Measurements from ENCODE around the gene SAMD8. TPM values are rescaled to one million over a fixed set of nuclear protein-coding genes. Genes with fewer than 3 reads are reported as not detected.
"Not testable (repeated sequence)": the region's sequence is repeated elsewhere in the genome, so short reads cannot be mapped to it uniquely, and the experiment has no call there.

SAMD8 gene
- total RNA-seq, 1 donor from 2014 or later = 10.3 TPM

DNA sequence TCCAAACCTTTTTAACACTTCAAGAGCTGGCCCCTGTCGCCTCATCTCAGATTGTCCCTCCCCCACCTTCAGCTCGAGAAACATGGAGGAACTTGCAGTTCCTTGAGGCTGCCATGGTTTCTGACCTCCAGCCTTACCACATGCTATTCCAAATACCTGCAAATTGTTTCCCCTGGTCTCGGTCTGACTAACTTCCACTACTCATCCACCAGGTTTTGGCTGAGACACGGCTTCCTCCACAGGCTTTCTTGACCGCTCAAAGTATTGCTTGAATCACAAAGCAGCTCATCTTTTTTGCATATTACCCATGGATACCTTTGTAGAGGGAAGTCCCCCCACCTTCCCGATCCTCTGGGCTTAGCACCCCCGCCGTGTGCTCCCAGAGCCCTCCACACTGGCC, 5.2 kb upstream of the SAMD8 start:
- intact Hi-C loops (cut with micrococcal nuclease) = no loop called here

DNA sequence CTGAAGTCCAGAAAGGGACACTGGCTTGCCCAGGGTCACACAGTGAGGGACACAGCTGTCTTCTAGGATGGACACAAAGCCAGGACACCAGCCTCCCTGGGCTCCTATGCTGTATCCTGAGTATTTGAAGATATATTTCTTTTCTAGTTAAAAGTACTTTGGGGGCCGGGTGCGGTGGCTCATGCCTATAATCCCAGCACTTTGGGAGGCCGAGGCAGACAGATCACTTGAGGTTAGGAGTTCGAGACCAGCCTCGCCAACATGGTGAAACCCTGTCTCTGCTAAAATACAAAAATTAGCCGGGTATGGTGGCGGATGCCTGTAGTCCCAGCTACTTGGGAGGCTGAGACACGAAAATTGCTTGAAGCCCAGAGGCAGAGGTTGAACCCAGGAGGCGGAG, 4.6 kb upstream of the SAMD8 start:
- intact Hi-C loops (cut with micrococcal nuclease) = not testable (repeated sequence)

DNA sequence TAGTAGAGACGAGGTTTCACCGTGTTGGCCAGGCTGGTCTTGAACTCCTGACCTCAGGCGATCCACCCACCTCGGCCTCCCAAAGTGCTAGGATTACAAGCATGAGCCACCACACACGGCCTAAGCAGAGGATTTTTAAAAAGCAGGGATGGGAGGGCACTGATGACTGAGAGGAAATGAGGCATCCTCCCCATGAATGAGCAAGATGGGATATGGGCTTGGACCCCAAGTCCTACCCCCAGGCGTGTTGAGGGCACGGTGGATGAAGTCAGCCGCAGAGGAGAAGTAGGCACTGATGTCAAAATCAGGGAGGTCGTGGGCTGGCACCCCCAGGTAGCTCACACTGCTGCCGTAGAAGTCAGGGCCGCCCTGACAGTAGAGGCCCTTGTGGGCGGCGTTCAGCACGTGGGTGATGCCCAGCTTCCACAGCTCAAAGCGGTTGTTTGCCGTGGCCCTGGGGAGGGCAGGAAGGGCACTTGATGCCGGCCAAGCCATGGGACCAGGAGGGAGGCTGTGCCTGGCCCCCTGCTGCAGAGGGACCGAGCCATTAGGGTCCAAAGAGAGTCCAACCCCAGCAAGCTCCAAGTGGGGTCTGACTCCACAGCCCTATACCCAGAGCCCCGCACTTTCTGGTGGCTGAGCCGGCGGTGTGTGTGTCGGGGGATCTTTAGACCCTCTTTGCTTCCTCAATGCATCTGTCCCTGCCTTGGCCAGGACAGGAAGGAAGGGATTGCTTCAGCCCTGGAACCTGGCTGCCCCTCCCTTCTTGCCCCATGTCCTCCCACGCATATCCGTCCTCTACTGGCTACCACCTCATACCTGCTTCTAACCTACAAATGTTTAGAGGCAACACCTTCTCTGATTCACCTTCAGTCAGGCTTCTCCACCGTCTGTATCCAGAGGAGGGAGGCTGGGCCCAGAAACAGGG, 3.4 kb upstream of the SAMD8 start:
- intact Hi-C loops (cut with micrococcal nuclease) = no loop called here

DNA sequence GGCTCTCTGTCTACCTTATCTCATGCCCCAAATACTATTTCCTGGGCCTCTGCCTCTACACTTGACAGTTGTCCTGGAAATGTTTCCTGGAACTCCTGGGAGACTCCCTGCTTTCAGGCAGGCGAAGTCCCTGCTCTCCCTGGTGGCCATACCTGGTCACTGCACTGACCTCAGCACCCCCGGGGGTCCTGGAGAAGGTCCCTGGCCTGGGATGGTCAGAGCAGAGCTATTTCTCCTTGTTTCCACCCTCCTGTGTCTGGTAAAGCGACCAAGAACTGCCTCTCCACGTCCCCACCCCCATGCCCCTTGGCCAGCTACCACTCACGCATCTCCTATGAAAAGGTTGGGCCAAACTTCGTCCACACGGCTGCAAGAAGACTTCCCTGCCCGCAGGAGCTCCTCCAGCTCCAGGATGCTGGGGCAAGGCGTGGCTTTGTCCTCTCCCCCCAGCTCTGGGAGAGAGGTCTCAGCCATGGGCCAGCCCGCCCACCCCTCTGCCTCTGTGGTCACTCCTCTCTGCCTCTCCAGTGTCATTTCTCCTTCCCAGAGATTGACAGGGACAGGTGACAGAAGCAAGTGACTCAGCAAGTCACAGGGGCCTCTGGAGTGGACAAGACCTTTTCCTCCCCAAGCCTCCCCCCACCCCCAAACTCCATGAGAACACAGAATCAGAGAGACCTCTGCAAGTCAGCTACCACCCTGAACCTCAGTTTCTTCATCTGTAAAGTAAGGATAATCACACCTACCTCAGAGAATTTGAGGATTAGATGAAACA, 2.6 kb upstream of the SAMD8 start:
- intact Hi-C loops (cut with micrococcal nuclease) = no loop called here

DNA sequence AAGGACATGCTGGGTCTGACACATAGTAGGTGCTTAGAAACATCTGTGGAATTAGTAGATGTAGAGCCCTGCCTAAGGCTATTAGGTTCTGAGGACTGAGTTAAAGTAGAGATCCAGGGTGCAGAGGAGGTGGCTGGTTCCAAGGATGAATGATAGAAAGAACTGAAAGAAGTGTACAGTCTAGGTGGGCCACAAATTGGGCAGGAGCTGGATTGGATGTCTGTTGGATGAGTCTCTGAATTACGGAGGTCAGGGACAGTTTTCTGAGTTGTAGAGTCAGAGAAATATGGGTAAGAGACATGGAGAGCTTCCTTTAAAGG, 2.0 kb upstream of the SAMD8 start:
- intact Hi-C loops (cut with micrococcal nuclease) = no loop called here

DNA sequence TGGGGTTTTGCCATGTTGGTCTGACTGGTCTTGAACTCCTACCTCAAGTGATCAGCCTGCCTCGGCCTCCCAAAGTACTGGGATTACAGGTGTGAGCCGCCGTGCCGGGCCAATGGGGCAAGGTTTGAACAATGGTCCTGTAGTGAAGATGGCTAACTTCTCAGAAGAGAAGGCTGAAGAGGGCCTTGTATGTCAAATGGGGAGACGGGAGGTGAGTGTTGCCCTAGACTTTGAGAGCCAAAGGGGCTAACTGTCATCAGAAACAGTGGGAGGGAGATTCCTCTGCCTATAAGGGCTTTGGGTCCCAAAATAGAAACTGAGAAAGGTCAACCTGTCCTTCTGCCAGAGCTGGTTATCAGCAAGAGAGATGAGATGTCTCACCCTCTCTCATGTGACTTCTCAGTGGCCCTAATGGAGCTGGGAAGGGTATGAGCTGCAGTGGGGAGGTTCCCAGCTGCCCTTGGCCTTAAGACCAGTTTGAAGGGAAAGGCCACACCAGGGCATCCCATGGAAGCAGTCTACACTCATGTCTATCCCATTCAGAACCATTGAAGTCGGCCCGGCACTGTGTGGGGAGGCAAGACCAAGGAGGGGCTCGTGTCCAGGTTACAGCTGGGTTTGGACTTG, 1.3 kb upstream of the SAMD8 start:
- intact Hi-C loops (cut with micrococcal nuclease) = loop anchor here (2.0 to 5.0 kb wide), 2 partner anchors 523 to 959 kb away; partner anchors contain the start of genes ADK and AP3M1

DNA sequence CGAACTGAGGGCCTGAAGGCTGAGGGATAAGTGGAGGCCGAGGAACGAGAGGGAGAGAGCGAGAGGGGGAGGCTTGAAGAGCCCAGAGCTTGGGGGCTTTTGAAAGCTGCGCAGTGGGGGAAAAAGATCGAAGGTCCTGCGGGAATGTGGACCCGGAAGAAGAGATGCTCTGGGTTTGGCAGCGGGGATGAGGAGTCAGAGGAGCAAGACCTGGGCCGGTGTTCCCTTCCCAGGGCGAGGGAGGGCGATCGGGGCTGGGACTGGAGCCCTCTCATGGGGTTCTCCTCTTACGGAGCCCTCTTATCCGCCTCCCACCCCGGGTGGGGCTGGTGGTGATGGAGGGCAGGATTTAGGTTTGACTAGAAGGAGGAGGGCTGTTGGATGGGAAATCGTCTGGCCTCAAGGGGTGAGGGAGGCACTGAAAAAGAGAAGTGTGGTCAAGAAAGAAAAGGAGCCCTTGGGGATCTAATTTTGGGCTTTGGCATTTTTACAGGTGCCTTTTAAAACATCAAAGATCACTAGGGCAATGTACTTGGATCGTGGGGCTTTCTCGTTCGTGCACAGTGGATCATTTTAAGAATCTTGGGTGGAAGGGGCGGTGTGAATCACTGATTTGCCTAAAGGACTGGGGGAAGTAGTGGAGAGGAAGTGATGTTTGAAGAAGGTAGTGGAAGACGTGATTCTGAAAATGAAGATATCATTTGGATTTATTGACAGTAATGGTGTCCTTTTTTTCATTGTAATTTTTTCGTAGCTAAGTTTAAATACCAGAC, 637 bp downstream of the SAMD8 start:
- intact Hi-C loops (cut with micrococcal nuclease) = loop anchor here (1.0 to 5.0 kb wide), 7 partner anchors 55 to 961 kb away; partner anchors contain the start of genes ADK, AP3M1, KAT6B and VDAC2

DNA sequence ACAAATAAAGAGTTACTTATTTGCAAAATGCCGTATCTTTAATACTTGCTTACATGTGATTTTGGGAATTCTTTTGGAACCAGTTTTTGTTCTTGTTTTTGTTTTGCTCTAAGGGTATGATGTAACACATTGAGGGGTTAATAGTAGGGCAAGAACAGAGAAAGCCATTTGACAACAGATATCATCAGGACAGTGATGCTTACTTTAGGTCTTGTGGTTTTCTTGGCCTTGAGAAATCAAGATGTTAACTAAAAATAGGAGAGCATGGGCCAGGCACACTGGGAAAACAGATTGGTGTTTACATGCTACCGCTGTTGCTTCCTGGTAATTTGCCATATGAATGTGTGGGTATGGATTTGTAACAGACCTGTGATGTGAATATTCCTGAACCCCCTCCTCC, 3.7 kb downstream of the SAMD8 start:
- intact Hi-C loops (cut with micrococcal nuclease) = loop anchor here (1.0 kb wide), 1 partner anchor 73 kb away; no protein-coding TSS in a partner anchor

DNA sequence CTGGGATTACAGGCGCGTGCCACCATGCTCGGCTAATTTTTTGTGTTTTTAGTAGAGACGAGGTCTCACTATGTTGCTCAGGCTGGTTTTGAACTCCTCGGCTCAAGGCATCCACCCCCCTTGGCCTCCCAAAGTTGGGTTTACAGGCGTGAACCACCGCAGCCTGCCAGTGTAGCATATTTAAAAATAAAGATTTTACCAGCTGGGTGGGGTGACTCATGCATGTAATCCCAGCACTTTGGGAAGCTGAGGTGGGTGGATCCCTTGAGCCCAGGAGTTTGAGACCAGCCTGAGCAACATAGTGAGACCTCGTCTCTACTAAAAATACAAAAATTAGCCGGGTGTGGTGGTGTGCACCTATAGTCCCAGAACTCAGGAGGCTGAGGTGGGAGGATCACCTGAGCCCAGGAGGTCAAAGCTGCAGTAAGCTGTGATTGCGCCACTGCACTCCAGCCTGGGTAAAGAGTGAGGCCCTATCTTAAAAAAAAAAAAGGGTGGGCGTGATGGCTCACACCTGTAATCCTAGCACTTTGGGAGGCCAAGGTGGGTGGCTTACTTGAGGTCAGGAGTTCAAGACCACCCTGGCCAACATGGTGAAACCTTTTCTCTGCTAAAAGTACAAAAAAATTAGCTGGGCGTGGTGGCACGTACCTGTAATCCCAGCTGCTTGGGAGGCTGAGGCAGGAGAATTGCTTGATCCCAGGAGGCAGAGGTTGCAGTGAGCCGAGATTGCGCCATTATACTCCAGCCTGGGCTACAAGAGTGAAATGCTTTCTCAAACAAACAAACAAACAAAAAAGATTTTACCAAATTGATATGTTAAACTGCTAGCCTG, 5.7 kb downstream of the SAMD8 start:
- intact Hi-C loops (cut with micrococcal nuclease) = not testable (repeated sequence)

DNA sequence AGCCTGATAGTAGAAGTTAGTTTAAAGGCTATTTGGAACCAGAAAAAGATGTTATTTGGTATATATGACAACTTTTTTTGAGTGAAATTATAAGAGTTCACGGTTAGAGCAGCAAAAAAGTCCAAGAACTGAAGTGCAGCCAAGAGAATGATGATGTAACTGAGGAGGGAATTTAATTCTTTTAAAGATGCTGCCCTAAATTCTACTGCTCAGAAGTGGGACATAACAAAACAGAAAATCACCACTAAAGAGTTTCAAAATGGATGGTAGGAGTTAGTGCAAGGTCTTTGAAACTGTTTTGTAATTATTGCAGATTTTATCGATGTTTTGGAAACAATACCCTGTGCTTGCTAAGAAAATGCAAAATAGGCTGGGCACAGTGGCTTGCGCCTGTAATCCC, 6.5 kb downstream of the SAMD8 start:
- intact Hi-C loops (cut with micrococcal nuclease) = no loop called here

DNA sequence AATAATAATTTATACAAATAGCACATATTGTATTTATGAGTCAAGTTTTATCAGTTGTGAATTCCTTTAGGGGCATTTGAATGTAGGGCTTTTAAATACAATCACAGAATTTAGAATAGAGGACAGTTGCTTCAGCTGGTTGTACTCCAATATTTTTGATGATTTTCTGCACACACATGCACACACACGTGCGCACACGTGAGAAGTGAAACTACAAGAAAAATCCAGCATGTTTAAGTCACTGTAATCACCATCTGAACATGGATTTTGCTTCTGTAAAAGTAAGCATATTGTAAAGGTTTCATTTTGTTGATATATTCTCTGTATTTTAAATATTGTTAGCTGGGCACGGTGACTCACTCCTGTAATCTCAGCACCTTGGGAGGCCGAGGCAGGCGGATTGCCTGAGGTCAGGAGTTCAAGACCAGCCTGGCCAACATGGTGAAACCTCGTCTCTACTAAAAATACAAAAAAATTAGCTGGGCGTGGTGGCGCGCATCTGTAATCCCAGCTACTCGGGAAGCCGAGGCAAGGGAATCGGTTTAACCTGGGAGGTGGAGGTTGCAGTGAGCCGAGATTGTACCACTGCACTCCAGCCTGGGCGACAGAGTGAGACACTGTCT, 8.1 kb downstream of the SAMD8 start:
- intact Hi-C loops (cut with micrococcal nuclease) = not testable (repeated sequence)

DNA sequence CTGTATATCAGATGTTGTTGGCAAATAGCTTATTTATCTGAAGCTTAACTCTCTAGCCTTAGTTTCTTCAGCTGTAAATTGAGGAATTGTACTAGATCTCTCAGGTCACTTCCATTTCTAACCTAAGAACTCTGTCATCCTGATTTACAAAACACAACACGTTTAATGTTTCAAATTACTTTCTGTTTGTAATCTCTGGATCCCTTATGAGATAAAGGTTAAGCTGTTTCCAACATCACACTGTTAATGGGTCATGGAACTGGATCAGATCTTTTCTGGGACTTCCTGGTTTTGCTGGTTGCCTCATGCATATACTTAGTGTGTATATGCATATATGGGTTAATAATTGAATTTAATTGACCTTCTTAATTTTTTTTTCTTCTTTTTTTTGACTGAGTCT, 9.9 kb downstream of the SAMD8 start:
- intact Hi-C loops (cut with micrococcal nuclease) = no loop called here

DNA sequence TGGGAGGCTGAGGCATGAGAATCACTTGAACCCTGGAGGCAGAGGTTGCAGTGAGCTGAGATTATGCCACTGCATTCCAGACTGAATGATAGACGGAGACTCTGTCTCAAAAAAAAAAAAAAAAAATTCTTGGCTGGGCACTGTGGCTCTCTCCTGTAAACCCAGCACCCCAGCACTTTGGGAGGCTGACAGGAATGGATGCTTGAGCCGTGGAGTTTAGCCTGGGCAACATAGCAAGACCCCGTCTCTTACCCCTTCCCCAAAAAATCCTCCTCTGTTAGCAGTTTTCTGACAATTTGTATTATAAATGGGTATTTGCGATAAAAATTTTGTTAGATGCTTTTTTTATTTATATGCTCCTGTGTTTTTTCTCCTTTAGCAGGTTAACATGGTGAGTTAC, 11.0 kb downstream of the SAMD8 start:
- intact Hi-C loops (cut with micrococcal nuclease) = no loop called here

DNA sequence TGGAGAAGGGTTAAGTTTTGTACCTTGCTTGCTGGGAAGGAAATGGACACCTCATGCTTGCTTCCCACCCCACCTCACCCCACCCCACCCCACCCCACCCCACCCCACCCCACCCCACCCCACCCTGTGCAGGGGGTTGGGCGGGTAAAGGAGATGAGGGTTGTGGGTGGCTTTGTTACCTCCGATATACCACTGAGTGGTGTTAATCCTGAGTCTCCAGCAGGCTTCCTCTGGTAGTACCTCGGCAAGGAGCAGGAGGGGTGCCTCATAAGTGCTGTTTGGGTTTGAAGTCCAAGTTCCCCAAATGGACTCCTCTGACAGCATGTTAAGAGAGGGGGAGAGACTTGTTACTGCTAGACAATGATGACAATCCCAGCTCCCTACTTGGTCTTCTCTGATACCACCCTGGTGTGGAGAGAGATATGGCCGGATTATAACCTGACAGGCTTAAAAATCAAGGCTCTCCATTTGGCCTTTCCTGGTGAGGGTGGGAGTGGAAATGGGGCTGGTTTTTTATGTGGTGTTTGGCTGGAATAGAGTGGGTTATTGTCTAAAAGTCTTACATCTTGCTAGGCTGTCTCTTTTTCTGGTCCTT, 11.7 kb downstream of the SAMD8 start:
- intact Hi-C loops (cut with micrococcal nuclease) = no loop called here

DNA sequence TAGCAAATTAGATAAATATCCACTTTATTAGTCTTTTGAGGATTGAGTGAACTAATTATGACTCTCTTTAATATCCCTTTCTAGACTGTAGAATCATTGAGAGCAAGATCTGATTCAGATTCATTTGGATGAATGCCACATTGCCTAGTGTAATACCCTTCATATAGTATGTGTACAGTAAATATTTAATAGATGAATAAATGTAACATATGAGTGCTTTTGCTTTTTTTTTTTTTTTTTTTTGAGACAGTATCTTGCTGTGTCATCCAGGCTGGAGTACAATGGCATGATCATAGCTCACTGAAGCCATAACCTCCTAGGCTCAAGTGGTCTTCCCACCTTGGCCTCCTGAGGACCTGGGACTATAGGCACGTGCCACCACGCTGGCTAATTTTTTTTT, 14.8 kb downstream of the SAMD8 start:
- intact Hi-C loops (cut with micrococcal nuclease) = no loop called here

DNA sequence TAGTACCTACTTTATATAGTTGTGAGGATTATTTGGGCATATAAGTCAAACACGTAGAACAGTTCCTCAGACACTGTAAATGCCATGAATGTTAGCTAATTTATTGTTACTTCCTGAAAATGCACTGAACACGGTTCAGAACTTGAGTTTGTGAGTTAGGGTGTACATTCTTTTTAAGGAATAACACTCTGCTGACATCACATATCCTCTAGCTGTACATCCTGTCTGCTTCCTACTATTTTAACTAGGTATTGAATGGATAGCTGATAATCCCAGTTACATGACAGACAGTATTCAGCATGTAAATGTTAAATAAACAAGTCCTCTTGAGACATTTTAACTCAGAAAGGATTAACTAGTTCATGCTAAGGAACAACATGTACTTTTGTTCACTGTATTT, 16.0 kb downstream of the SAMD8 start:
- intact Hi-C loops (cut with micrococcal nuclease) = no loop called here

DNA sequence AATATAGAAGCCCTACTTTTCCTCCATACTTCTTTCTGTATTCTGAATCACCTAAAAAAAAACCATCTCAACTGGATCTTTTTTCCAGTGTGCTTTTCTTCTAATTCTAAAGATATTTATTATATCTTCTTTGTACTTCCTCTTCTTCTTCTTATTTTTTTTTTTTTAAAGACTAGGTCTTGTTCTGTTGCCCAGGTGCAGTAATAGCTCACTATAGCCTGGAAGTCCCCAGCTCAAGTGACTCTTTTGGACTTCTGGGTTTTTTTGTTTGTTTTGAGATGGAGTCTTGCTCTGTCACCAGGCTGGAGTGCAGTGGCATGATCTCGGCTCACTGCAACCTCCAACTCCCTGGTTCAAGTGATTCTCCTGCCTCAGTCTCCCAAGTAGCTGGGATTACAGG, 17.5 kb downstream of the SAMD8 start:
- intact Hi-C loops (cut with micrococcal nuclease) = not testable (repeated sequence)

DNA sequence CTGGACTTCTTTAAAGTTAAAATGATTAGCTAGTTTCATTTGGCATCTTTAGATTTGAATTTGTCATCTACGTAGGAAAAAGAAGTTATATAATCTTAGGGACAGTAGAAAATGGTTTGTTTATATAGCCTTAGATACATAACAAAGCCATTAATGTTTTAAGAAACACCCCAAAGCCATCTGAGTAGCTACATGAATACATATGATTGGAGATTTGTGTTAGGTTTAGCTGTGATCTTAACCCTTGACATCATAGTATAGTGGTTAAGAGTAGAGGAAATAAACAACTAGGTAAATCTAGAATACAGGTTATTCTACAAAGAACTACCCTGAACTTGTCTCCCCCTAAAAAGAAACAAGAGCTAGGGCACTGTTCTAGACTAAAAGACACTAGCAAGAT, 18.1 kb downstream of the SAMD8 start:
- intact Hi-C loops (cut with micrococcal nuclease) = no loop called here

DNA sequence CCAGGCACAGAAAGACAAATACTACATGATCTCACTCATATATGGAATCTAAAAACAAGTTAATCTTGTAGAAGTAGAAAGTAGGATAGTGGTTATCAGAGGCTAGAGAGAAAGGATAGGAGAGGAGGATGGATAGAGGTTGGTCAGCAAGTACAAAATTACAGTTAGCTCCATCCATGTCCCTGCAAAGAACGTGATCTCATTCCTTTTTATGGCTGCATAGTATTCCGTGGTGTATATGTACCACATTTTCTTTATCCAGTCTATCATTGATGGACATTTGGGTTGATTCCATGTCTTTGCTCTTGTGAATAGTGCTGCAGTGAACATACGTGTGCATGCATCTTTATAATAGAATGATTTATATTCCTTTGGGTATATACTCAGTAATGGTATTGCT, 22.2 kb downstream of the SAMD8 start:
- intact Hi-C loops (cut with micrococcal nuclease) = not testable (repeated sequence)
